ENCODE results near the gene NCOA7. TPM values are rescaled to one million over a fixed set of nuclear protein-coding genes. Genes with fewer than 3 reads are reported as not detected.

NCOA7 gene
- total and polyA plus RNA-seq, 10 of the 15 experiments (the other 5 are each of a cell fraction or from before 2014, with no cell fraction given), result 18.9 to 50.3 (median 34.2) TPM

GRCh38 chr6:125759959-125760457 lies 30.8 kb upstream of the NCOA7 start:
- POLR2A ChIA-PET, result no interaction called here
- SMC1A ChIA-PET (ENCODE audit: uncharacterized antibody, unreplicated experiment), result interaction anchor here (0.6 to 2.3 kb wide), 3 partner anchors 71 to 449 kb away, joined by 3 to 9 read pairs (median 6); no protein-coding TSS in a partner anchor
- no peaks in the 10 kb centered on the region for H3K4me1 ChIP-seq (ENCODE audit: control insufficient read depth, insufficient read depth, low read length)
- CTCF ChIA-PET, result interaction anchor here (1.4 to 10.9 kb wide), 2 partner anchors 21 to 447 kb away, joined by 4 to 306 read pairs; no protein-coding TSS in a partner anchor
- BruUV-seq (replicated peaks), result no TSS peak
- H3K27me3 ChIP-seq (replicated peaks in 1 of 2; ENCODE audit: control insufficient read depth in 2 of 2, insufficient read depth in 2 of 2, low read length in 1 of 2), result no peaks in the 10 kb centered on the region; a peak in 1 of 4 replicates
- no peak overlapping the region for H3K4me2 ChIP-seq (ENCODE audit: control insufficient read depth, insufficient read depth)
- DNase-seq (ENCODE audit: low read depth, low spot score) (no peak), FAIRE-seq (no peak), ATAC-seq (no peak)
- H3K79me2 ChIP-seq (ENCODE audit: control insufficient read depth, insufficient read depth, low read length), result no peaks in the 10 kb centered on the region
- intact Hi-C loops (cut with micrococcal nuclease; ENCODE audit: unreplicated experiment) (loop anchor here (10.0 kb wide), 2 partner anchors 565 to 605 kb away; partner anchors contain the start of gene TPD52L1), in situ Hi-C loops (cut with MboI) (loop anchor here (10.0 to 25.0 kb wide), 4 partner anchors 235 to 1352 kb away; partner anchors contain the start of genes RSPO3 and TPD52L1)
- no peak overlapping the region for H3K27ac ChIP-seq (ENCODE audit: control insufficient read depth, insufficient read depth)
- H3K4me3 ChIP-seq, result no peak overlapping the region
- WGBS (ENCODE audit: insufficient coverage, insufficient replicate concordance, low lambda C conversion rate, missing lambda C conversion rate), result 8% methylated on average over 5 of the region's 5 CpGs
- RAD21 ChIA-PET (ENCODE audit: unreplicated experiment), result interaction anchor here (1.2 to 10.1 kb wide), 2 partner anchors 438 to 447 kb away, joined by 3 to 134 read pairs; no protein-coding TSS in a partner anchor
- no peaks in the 10 kb centered on the region for H4K20me1 ChIP-seq (ENCODE audit: control insufficient read depth, insufficient read depth)
- no peaks in the 10 kb centered on the region for H3K36me3 ChIP-seq (ENCODE audit: control insufficient read depth in 2 of 2, insufficient read depth in 2 of 2, low read length in 1 of 2)
- H3K9ac ChIP-seq (ENCODE audit: control insufficient read depth, insufficient read depth, low read length), result no peak overlapping the region
- no peaks in the 10 kb centered on the region for H3K9me3 ChIP-seq (replicated peaks; ENCODE audit: control insufficient read depth, insufficient read depth, low read length)
- no peak overlapping the region for H2AFZ ChIP-seq (ENCODE audit: control insufficient read depth, low read depth, low read length)
- TF ChIP-seq USF1 (IDR thresholded peaks at IDR 0.05; ENCODE audit: borderline replicate concordance, extremely low read length, insufficient read depth, low read depth, low read length), result no peak
- TF ChIP-seq RBBP5 (conservative IDR thresholded peaks at IDR 0.05), result no peak
- no peak for TF ChIP-seq TBL1XR1 (IDR thresholded peaks at IDR 0.05; ENCODE audit: low read depth, low read length)
- no peak for TF ChIP-seq CUX1 (IDR thresholded peaks at IDR 0.05; ENCODE audit: insufficient replicate concordance, low read depth, low read length)
- TF ChIP-seq ZNF274 (IDR thresholded peaks at IDR 0.05; ENCODE audit: insufficient read depth, insufficient read length), result no peak
- no peak for TF ChIP-seq SMAD5 (IDR thresholded peaks at IDR 0.05; ENCODE audit: low read depth)
- TF ChIP-seq STAT1 (conservative IDR thresholded peaks at IDR 0.05), result no peak
- TF ChIP-seq RB1 (IDR thresholded peaks at IDR 0.05; ENCODE audit: borderline replicate concordance), result no peak
- TF ChIP-seq PBX3 (IDR thresholded peaks at IDR 0.05; ENCODE audit: insufficient replicate concordance, low read depth, low read length), result no peak
- TF ChIP-seq MEF2A (IDR thresholded peaks at IDR 0.05; ENCODE audit: insufficient read depth, low read depth, low read length), result no peak
- no peak for TF ChIP-seq TCF12 (IDR thresholded peaks at IDR 0.05; ENCODE audit: low read depth, low read length)
- TF ChIP-seq DPF2 (IDR thresholded peaks at IDR 0.05), result no peak
- no peak for TF ChIP-seq ATF2 (IDR thresholded peaks at IDR 0.05; ENCODE audit: low read length)

Data from GM12878 (cell line).